Fibroblast of skin of abdomen (primary cell): ENCODE results near the gene VWA5B1.
"Not testable (repeated sequence)": the region's sequence is repeated elsewhere in the genome, so short reads cannot be mapped to it uniquely, and the experiment has no call there.

Source experiments
- DNase-seq: peaks from one replicate; pipeline ENCODE4 v3.0.0-alpha.2; 2013

The VWA5B1 gene

GRCh38 chr1:20281801-20282200, 8.9 kb upstream of the VWA5B1 start:
- peak; percentile 70 for DNase-seq

GRCh38 chr1:20282533-20282932, 8.1 kb upstream of the VWA5B1 start:
- DNase-seq = no peak

GRCh38 chr1:20284046-20284445, 6.6 kb upstream of the VWA5B1 start:
- no peak for DNase-seq

- no peak for DNase-seq
Measured at GRCh38 chr1:20284625-20285024, 6.0 kb upstream of the VWA5B1 start.

DNA sequence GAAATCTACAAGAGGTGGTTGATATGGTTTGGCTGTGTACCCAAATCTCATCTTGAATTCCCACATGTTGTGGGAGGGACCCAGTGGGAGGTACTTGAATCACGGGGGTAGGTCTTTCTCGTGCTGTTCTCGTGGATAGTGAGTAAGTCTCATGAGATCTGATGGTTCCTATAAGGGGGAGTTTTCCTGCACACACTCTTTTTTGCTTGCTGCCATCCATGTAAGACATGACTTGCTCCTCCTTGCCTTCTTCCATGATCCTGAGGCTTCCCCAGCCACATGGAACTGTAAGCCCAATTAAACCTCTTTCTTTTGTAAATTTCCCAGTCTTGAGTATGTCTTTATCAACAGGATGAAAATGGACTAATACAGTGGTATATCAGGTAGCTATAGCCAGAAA, 5.2 kb upstream of the VWA5B1 start:
- DNase-seq = no peak

- DNase-seq = not testable (repeated sequence)
Measured at GRCh38 chr1:20287696-20288095, 3.0 kb upstream of the VWA5B1 start.

DNA sequence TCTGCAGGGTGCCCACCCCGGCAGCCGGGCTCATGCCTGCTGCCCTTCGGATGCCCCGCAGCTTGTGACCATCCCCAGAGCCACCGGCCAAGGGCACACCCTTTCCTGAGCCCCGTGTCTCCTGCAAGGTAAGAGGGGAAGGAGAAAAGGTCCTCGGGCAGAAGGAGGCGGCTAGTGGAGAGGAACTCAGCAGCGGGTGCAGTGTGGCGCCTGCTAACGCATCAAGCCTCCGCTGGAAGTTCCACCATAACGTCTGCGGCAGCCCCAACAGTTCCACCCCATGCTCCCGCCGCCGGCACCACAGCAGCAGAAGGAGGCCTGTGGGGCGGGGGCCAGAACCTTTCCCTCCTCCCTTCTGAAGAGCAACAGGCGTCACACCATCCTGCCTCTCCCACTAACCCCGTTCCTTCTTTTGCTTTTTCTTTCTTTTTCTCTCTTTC, 990 bp downstream of the VWA5B1 start:
- no peak for DNase-seq

- no peak for DNase-seq
Measured at GRCh38 chr1:20298626-20299025, 8.0 kb downstream of the VWA5B1 start.

DNA sequence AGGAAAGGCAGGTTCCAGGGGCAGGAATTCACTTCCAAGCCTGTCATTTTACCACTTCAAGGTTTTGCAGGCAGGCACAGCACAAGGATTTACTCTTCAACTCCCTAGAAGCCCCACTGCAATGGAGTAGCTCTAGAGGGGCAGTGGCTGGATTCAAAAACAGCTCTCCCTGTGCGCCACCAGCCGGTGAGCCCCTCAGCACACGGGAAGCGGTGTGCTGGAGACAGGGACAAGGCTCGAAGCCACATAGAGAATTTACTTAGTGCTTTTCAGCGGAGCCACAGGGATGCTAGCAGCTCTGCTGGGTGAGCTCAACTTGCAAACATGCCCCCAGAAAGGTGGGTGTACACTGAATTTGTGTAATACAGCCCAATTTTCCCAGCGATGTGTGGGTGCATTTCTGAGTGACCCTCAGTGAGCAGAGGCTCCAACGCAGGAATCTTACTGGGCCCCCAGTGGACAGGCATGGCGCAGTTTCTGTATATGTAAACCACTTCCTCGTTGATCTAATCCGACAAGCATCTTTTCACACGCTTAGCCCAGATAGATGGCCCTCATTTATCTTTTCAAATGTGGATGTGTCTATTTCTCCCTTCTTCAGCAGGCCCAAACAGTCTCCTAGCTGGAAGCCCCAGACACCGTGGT, 10.9 kb downstream of the VWA5B1 start:
- DNase-seq = no peak

GRCh38 chr1:20302108-20302471, 11.4 kb downstream of the VWA5B1 start:
- DNase-seq = no peak

DNA sequence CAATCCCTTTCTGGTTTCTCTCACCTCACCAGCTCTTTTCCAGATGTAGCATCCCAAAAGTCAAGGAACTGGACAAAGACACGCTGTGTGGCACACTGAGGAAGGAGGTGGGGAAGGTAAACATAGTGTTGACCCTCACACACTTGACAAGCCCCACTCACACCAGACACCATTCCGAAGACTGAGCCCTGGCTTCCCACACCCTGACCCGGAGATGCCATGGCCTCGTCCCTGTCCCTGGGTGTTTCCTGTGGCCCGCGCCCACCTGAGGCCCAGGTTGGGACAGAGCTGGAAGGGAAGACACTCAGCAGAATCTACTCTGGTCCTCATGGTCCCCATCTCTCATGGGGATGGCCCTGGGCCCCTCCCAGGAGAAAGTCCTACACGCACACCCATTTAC, 16.4 kb downstream of the VWA5B1 start:
- no peak for DNase-seq

GRCh38 chr1:20308569-20308968, 17.9 kb downstream of the VWA5B1 start:
- no peak for DNase-seq

DNA sequence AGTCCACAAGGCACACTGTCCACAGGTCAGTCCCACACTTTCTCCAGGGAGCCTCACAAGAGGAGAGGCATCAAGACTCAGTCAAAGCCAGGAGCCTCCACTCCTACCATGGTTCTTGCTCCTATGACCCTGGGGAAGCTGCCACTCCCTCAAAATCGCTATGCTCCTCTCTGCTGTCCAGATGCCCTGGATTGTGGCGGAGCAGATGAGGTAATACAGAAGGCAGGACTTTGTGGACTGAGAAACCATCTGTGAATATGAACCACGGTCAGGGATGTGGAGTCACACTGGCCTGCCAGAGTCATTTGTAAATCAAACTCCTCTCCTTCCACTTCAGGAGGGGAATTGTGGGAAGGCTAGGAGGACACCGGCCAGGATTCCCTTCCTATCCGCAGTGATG, 20.6 kb downstream of the VWA5B1 start:
- DNase-seq = no peak

GRCh38 chr1:20312310-20312709, 21.6 kb downstream of the VWA5B1 start:
- DNase-seq = no peak

DNA sequence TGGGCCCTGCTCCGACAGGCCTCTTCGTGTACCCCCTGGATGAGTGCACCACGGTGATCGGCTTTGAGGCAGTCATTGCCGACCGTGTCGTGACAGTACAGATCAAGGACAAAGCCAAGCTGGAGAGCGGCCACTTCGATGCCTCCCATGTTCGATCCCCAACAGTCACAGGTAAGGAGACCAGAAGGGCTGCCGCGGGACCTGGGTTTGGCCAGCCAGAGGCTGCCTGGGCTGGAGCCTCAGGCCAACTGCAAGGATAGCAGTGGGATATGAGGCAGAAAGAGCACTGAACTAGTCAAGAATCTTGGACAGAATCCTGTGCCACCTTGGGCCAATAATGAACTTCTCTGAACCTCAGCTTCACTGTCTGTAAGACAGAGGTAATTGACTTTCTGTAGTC, 22.1 kb downstream of the VWA5B1 start:
- DNase-seq = no peak

- no peak for DNase-seq
Measured at GRCh38 chr1:20317471-20317870, 26.8 kb downstream of the VWA5B1 start.

DNA sequence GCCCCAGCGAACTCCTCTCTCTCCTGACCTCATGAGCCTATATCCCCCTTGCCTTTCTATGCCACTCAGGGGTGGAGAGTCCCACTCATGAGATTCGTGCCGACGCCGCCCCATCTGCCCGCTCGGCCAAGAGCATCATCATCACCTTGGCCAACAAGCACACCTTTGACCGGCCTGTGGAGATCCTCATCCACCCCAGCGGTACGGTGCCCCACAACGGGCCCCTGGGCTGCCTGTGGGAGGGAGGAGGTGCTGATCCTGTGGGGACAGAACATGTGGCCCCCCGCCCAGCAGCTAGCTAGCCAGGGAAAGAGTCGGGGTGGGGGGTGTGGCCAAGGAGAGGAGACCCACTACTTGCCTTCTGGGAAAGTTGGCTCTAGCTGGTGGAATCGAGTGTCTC, 27.8 kb downstream of the VWA5B1 start:
- DNase-seq = no peak

- DNase-seq = no peak
Measured at GRCh38 chr1:20318971-20319370, 28.3 kb downstream of the VWA5B1 start.

DNA sequence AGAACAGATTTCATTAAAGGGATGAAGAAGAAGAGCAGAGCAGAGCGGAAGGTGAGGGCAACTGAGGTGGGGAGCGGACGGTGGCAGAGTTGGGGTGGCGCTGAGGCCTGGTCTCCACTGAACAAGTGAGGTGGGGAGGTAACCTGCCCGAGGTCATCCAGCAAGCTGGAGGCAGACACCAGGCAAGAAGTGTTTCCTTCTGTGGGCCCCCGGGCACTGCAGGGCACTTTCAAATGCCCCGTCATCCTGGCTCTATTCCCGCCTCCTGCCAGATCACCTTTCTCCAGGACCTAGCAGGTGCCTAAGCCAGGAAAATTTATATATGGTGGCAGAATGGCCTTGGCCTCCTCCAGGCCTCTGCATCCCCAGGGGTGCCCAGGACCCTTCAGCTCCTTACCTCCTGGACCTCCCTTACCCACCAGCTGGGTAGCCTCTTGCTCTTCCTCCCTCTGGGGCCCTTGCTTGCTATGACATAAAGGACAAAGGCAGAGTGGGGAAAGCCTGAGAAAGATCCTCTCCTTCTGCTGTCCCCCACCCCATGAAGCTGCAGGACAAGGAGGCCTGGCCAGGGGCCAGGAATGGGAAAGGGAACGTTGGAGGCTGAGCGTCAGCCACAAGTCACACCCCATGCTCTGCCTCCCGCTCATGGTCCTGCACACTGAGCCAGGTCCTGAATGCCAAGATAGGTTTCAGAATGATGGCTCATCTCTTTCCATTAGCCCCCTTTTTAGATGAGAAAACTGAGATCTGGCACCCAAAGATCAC, 29.0 kb downstream of the VWA5B1 start:
- DNase-seq = no peak

DNA sequence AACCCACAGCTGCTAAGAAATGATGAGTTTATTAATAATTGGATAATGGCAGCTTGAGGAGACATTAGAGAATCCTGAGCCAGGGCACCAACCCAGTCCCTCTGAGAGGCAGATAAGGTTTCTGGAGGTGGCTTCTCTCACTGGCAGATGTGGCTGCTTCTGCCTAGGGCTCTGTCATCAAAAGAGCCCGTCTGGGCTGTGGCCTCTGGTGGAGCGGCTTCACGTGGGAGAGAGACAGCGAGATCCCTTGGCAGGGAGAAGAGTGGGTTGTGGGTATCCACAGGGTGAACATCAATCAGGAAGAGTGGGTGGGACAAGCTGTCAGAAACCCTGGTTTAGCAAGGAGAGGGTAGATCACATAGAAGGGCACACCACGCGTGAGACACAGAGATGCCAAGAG, 30.0 kb downstream of the VWA5B1 start:
- no peak for DNase-seq

DNA sequence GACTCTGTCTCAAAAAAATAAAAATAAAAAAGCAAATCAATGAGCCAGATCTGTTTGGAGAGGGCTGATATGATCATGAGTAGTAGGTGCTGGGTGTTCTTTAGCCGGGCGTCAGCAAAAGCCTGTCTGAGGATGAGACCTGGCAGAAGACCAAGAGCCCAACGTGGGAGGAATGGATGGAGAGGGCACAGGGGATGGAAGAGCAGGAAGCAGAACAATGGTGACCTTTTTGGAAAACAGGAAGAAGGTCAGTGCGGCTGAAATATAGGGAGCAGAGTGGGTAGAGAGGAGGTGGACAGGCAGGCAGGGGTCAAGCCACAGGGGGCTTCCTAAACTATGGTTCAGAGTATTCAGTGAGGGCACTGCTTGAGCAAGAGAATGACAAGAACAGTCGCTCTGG, 30.9 kb downstream of the VWA5B1 start:
- DNase-seq = no peak

DNA sequence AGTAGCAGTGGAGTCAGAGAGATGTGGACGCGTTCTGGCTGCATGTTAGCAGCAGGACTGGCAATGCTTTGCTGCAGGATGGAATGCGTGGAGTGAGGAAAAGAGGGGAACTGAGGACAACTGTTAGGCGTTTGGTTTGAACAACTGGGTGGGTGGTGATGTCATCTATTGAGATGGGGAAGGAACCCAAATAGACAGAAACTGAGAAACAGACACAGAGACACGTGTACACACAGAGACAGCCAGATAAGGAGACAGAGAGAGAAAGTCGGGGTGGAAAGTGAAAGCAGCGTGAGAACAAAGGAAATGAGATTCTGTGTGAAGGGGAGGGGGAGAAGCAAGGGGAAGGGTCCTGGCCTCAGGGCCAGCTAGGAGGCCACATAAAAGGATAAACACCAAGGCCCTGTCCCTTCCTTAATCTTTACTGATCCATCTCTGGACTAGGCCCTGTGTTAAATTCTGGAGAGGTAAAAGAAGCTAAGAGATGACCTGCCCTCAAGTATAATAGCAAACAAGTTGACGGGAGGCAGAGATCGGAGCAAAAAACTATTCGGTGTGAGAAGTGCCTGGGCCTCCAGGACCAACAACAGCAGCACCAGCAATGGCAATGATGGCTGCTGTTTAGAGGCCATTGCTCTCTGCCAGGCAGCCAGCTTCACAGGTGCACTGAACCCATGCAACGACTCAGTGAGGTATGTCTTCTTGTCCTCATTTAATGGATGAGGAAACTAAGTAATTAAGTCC, 31.6 kb downstream of the VWA5B1 start:
- no peak for DNase-seq

DNA sequence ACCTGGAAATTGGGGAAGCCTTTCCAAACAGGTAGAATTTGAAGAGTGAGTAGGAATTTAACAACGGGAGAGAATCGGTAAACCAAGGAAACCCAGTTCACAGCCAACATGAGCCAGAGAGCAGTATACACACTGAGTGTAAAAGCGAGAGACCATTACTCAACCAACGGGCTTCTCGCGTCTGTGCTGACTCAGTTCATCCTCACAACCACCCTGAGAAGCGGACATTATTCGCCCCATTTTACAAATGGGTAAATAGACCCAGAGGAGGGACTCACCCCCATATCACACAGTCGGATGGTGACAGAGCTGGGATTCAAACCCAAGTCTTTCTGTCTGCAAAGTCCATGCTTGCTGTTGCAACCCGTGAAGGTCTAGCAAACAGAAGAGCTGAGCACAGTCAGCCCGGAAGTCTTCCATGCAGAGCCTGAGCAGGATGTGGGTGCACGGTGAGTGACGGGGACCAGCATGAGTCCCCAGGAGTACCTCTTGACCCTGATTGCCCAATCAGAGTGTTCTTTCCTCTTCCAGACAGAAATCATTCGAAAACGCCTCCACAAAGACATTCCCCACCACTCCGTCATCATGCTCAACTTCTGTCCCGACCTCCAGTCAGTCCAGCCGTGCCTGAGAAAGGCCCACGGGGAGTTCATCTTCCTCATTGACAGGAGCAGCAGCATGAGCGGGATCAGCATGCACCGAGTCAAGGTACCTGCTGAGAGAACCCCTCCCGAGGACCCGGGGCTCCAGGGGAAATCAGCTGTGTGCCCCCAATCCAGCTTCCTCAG, 32.3 kb downstream of the VWA5B1 start:
- no peak for DNase-seq
